ENCODE data around the gene F2.

GRCh38 chr11:46674463-46675287, 44.3 kb upstream of the F2 start:
- TF ChIP-seq CTCF (conservative IDR thresholded peaks at IDR 0.05; ENCODE audit: low read depth, low read length), result no peak
- TF ChIP-seq EZH2 (IDR thresholded peaks at IDR 0.05; ENCODE audit: low read length, unreplicated experiment), result no peak
- no peak for TF ChIP-seq EZH2phosphoT487 (IDR thresholded peaks at IDR 0.05; ENCODE audit: borderline replicate concordance, low read length)

Data from PC-3 (cell line).